ENCODE data around the gene AMOTL2.

Gene AMOTL2

DNA sequence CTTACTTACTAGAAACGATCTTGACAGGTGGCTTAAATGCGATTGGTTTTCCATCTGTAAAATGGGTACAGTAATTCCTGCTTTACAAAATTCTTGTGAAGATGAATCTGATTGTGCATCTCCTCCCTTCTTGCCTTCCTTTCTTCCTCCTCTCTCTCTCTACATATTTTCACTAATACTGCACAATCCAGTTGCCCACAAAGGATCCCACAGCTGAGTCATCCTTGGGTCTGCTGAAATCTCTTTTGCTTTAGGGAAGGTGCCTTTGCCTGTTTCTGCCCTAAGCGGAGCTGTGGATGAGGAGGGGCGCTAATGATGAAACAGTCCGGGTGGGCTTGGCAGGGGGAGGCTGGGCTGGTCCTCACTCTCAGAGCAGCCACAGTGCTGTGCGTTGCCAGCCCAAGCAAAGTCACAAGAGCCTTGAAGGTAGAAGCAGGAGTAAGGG lies 46.1 kb downstream of the AMOTL2 start:
- H3K4me3 ChIP-seq (ENCODE audit: low read depth, low read length) = no peak overlapping the region
- TF ChIP-seq, protein P1, sequence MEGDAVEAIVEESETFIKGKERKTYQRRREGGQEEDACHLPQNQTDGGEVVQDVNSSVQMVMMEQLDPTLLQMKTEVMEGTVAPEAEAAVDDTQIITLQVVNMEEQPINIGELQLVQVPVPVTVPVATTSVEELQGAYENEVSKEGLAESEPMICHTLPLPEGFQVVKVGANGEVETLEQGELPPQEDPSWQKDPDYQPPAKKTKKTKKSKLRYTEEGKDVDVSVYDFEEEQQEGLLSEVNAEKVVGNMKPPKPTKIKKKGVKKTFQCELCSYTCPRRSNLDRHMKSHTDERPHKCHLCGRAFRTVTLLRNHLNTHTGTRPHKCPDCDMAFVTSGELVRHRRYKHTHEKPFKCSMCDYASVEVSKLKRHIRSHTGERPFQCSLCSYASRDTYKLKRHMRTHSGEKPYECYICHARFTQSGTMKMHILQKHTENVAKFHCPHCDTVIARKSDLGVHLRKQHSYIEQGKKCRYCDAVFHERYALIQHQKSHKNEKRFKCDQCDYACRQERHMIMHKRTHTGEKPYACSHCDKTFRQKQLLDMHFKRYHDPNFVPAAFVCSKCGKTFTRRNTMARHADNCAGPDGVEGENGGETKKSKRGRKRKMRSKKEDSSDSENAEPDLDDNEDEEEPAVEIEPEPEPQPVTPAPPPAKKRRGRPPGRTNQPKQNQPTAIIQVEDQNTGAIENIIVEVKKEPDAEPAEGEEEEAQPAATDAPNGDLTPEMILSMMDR (IDR thresholded peaks at IDR 0.05; ENCODE audit: control insufficient read depth, extremely low read depth, insufficient read depth) = no peak
- no peak for DNase-seq (ENCODE audit: low read depth)

DNA sequence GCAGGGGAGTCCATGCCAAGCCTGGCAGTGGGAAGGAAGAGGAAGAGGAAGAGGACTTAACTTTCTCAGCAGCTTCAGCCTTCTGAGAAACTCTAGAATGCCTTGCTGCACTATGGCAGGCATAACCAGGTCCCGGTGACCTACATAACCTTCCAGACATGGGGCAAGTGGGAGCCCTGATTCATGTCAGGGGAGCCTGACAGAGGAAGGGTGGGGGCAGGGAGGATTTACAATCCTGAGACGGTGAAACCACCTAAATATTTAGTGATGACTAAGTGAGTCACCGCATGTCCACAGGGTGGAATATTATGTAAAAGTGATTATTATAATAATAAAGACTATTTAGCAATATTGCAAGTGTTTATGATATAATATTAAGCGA lies 46.7 kb downstream of the AMOTL2 start:
- no peak for DNase-seq (ENCODE audit: low read depth)
- TF ChIP-seq, protein P1 (IDR thresholded peaks at IDR 0.05; ENCODE audit: control insufficient read depth, extremely low read depth, insufficient read depth) = no peak
- no peak overlapping the region for H3K4me3 ChIP-seq (ENCODE audit: low read depth, low read length)

DNA sequence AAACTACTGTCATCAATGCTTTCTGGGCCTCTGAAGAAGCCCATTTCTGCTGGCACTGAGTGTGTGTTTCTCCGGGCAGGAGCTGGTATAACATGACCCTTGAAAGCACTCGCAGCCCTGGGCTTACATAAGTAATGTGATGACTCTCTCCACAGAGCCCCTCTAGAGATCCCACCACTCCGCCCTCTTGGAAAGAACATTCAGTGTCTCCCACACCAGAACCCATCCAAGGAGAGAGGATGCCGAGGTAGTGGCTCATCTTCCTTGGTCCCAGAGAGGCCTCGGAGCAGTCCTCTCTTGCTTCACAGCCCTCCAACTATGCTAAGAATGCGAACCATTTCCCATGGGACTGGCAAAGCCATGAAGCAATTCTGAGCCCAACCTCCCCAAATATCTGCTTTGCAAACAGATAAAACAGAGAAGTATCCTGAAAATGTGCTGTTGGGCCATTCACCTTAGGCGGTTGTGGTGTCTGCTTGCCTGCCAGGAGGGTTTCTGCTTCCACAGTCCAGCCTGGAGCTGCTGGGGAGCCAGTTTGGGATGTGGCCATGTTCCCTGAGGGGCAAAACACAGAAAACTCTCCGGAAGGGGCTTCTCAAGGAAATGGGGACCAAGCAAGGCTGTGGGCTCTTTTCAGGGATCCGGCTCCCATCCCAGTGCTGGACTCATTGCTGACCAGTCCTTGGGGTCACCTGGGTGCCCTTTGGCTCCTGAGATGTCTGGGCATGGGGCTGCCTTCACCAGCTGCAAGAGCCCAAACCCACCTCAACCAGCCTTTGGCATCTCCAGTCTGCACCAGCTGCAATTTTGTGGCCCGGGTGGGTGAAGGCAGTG lies 47.3 kb downstream of the AMOTL2 start:
- H3K4me3 ChIP-seq (ENCODE audit: low read depth, low read length) = no peak overlapping the region
- TF ChIP-seq, protein P1 (IDR thresholded peaks at IDR 0.05; ENCODE audit: control insufficient read depth, extremely low read depth, insufficient read depth) = no peak
- no peak for DNase-seq (ENCODE audit: low read depth)

DNA sequence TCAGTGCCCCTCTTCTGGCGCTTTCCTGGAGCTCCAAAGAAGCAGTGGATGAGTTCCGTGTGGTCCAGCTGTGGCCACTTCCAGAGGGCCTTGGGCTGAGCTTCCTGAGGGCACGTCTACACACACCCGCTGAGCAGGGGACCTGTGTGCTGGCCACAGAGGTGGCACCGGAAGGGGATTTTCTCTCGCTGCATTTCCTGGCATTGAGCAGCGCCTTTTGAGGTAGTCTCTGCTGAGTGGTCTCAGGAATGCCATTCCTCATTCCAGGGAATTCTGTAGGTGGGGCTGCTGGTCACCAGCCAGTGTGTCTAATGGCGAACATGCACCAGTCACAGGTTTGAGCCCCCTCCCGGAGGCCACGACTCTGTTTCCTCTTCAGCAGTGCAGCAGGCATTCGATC lies 48.1 kb downstream of the AMOTL2 start:
- DNase-seq (ENCODE audit: low read depth) = no peak
- TF ChIP-seq, protein P1 (IDR thresholded peaks at IDR 0.05; ENCODE audit: control insufficient read depth, extremely low read depth, insufficient read depth) = no peak
- no peak overlapping the region for H3K4me3 ChIP-seq (ENCODE audit: low read depth, low read length)

DNA sequence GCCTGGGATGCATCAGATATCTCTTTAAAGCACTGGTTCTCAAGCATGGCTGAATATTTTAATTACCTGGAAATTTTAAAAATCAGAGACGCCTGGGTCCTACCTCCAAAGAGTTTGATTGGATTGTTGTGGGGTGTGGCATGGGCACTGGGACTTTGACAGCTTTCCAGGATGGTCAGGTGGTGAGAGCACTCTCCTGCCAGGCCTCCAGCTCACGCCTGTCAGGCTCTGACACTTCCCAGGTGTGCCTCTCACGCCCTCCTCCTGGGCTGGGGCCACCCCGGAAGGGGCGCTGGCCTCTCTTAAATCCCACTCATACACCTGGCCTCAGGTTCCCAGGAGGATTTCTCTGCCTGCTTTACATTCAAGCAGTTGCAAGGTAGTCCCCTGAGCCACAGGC lies 48.5 kb downstream of the AMOTL2 start:
- no peak overlapping the region for H3K4me3 ChIP-seq (ENCODE audit: low read depth, low read length)
- no peak for DNase-seq (ENCODE audit: low read depth)
- TF ChIP-seq, protein P1 (IDR thresholded peaks at IDR 0.05; ENCODE audit: control insufficient read depth, extremely low read depth, insufficient read depth) = no peak

DNA sequence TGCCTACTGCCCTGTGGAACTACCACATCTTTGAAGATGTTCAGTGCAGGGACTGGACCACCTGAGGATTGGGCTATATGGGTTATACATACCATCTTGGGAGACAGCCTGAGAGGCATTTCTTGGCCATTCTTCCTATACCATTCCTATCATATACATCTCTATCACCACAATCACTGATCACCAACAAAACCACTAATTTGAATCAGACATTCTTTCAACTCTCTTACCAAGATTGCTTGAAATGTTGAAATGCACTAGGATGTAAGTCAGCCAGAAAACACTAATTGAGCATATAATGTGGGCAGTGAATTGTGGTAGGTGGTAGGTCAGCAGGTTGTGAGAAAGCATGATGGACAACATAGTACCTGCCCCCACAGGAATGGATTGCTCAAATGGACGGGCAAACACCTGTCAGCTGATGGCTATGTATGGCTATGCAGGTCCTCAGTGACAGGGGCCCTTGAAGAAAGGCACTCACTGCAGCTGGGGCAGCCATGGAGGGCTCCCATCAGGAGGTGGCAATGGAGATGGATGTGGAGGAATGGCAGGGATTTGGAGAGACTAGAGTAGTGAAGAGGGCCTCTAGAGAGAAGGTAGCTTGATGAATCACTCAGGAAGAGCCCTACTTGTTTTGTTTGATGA lies 49.1 kb downstream of the AMOTL2 start:
- no peak overlapping the region for H3K4me3 ChIP-seq (ENCODE audit: low read depth, low read length)
- no peak for DNase-seq (ENCODE audit: low read depth)
- TF ChIP-seq, protein P1 (IDR thresholded peaks at IDR 0.05; ENCODE audit: control insufficient read depth, extremely low read depth, insufficient read depth) = no peak
